GM21423 (cell line): ENCODE results near the gene ANKS4B.
"Not testable (repeated sequence)": the region's sequence is repeated elsewhere in the genome, so short reads cannot be mapped to it uniquely, and the experiment has no call there.

Experiments
- ATAC-seq: cut with Tn5 transposase; IDR thresholded peaks from one replicate; pipeline ENCODE4 v1.9.1; 2021; ENCODE audit warnings: mild to moderate bottlenecking, moderate library complexity; ENCODE audit not compliant: unreplicated experiment

Gene ANKS4B

GRCh38 chr16:21262779-21263639 is 29.5 kb downstream of the ANKS4B start:
- ATAC-seq: no peak

DNA sequence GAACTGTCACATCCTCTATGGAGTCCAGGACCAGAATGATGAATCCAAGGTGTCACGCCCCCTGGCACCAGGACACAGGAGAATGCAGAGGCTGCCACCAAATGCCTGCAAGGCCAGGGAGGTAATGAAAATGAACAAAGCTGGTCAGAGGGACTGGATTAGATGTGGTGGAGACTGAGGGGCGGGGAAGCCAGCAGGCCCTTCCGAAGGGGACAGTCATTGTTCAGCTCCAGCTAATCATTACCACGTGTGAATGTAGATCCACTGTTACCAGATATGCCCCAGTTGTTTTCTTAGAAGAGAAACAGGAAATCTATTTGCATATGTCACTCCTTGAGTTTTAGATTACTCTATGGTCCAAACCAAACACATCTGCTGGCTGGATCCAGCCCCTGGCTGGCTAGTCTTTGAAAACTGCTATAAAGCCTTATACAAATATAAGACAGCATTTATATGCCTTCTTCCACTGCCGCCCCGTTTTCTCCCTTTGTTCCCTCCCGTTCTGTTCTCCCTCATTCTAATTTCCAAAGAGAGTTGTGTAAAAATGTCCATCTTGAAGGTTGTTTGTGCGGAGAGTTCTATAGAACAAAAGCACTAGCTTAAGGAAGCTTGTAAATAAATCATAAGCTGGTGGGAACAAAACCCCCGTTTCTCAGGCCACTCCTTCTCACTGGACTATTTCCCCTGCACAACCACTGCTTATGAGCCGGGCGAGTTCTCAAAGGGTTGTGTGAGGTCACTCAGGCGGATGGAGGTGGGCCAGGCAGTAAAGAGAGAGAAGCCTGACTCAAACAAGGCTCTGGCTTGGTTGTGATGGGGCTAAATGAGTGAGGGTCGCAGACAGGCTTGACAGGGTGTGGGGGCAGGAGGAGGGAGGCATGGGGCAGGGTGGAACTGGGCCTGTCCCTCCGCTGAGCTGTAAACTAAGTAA is 30.4 kb downstream of the ANKS4B start:
- peak; percentile 83 for ATAC-seq

- ATAC-seq: no peak
Observed at GRCh38 chr16:21264571-21265036, 31.1 kb downstream of the ANKS4B start.

DNA sequence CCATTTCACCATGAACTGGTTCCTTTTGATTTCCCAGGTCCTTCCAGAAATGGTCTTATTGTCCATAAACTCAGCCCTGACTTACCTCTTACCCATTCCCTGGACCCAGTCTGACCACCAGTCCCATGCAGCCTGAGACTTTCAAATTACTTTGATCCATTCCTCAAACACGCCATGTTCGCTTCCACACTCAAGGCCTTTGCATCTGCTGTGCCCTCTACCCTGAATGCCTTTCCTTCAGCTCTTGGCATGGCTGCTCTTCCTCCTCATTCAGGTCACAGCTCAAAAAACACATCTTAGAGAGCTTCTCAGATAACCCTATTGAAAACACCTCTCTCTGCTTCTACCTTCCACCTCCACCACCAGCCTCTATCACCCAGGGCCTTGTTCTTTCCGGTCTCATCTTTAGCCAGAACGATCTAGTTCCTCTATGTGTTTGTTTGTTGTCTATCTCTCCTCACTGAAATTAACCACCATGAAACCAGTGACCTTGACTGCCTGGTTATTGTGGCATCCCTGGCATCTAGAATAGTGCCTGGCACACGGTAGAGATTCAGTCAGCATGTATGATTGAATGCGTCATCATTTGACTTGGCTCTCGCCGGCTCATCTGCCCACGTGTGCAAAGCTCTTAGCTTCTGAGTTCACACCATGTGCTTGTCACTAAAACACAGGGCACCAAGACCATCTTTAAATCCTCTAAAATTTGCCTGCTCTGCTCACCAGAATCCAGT is 31.8 kb downstream of the ANKS4B start:
- ATAC-seq: no peak

- no peak for ATAC-seq
Observed at GRCh38 chr16:21267298-21267697, 33.8 kb downstream of the ANKS4B start.

GRCh38 chr16:21268236-21268635 is 34.7 kb downstream of the ANKS4B start:
- no peak for ATAC-seq

GRCh38 chr16:21272253-21272652 is 38.8 kb downstream of the ANKS4B start:
- ATAC-seq: no peak

DNA sequence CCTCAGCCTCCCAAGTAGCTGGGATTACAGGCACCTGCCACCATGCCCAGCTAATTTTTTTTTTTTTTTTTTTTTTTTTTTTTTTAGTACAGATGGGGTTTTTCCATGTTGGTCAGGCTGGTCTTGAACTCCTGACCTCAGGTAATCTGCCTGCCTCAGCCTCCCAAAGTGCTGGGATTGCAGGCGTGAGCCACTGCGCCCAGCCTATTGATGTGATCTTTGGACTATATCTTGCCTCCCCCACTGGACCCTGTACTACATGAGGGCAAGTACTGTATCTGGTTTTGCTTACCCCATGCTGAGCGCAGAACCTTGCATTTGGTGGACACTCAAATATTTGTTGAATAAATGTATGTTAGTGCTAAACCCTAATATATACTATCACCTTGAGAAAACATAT is 39.3 kb downstream of the ANKS4B start:
- ATAC-seq: not testable (repeated sequence)

DNA sequence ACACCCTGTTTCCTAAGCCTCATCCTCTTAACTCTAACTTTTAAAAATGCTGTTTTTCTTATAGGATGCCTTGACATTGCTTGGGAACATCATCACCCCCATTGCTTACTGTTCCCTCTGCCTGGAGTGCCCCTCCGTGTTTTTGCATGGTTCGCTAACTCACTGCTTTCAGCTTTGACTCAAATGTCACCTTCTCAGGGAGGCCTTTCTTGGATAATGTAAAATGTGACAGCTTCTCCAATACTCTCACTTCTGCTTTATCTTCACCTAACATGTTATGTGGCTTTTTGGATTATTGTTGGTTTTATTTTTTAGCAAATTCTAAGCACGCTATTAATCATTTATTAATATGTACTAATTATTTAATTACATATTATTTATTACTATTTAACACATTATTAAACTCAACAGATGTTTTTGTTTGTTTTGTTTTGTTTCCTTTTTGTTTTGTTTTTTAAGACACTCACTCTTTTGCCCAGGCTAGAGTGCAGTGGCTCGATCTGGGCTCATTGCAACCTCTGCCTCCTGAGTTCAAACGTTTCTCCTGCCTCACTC is 40.8 kb downstream of the ANKS4B start:
- no peak for ATAC-seq

DNA sequence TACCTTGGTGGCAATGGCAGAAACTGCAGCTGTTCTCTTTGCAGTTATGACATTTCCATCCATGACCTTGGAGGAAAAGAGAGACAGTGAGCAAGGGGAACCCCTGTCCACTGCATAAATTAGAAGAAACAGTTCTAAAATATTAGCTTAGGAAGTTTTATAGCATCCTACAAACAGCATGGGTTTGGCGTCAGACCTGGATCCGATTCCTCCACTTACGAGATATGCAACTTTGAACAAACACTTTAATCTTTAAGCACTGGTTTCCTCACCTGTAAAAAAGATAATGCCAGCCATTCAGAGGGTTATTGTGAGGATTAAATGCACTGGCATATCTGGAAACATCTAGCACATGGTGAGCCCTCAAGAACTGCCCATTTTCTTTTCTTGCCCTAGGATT is 42.0 kb downstream of the ANKS4B start:
- no peak for ATAC-seq

- no peak for ATAC-seq
Observed at GRCh38 chr16:21276090-21276489, 42.6 kb downstream of the ANKS4B start.

DNA sequence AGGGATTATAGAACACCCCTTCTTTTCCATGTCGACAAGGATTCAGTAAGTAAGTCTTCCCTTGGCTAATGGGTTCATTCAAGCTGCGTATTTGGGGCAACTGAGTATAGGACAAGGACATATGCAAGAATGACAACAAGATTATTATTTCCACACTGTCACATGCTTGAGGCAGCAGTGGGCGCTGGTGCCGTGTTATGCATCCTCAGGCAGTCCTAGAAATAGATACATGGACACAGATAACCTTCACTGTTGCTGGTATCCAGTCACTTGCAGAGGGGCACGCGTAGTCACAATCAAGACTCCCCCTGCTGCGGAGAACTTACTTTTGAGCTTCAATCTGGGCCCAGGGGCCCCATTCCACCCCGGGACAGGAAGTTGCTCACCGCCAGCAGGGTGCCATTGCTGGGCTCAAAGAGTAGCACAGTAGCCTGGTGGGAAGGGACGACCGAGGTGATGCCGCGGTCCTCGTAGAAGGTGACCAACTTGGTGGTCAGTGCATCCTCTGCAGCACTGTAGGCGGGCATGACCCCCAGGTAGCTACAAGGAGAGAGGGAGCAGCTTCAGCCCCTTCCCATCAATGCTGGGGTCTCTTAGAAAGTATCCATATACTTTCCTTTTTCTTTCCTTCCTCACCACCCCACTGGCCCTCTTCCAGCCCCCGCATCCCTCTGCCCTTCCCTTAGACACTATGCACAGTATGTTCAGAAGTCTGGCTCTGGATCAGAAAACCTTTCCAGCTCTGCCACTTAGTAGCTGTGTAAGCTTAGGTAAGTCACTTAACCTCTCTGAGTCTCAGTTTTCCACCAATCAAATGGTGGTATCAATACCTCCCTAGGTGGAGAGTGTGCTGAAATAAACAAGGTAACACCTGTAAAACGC is 43.8 kb downstream of the ANKS4B start:
- ATAC-seq: no peak

DNA sequence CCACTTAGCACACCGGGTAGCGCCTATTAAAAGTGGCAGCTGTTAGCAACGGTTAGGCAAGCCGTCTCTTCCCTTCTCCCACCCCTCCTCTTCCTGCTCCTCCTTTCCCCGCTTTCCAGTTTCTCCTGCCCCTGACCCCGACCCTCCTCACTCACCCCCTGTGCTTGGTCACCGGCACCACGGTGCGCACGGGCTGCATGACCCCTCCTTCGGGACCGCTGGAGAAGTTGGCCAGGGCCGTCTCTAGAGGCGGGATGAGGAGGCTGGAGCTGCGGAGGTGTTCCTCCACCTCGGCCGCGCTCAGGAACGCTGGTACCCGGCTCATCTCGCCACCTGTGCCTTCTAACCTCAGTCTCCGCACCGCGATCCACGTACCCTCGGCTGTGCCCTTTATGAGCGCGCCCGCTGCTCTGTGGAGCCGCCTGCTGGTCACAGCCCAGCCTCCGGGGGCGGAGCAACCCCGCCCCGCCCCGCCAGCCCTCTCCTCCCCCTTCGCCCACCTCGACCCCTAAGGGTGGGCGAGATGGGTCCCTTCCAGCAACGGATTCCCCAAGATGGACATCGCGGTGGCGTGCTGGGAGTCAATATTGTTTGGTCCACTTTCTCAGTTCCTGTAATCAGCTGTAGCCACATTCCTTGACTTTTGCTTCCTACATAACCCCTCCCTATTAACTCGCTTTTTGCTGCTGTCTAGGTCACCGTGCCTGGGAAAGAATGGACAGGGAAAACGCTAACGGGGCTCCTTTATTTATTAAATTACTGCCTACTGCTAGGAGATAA is 44.6 kb downstream of the ANKS4B start, which contains the start of gene CRYM:
CRYM (minus strand) TSS at position 364 of the 780 bp plus-strand sequence; CDS start at position 325, 39 bp downstream.
- ATAC-seq: peak; percentile 64

DNA sequence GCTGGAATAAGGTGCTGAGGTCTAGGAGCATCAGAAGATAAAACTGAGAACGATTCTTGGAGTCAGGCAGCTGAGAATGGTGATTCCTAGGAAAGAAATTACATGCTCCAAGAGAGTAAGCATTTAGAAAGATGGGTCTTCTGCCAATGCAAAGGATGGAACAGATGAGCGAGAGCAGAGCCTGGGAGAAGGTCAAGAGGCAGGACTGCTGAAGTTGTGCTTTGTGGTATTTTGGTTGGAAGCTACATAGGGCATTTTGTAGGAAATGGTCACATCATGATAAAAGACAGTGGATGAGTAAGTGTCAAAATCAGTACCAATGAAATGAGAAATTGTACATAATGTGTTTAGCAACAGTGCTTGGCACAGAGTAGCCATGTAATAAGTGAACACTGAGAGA is 46.0 kb downstream of the ANKS4B start:
- ATAC-seq: no peak

DNA sequence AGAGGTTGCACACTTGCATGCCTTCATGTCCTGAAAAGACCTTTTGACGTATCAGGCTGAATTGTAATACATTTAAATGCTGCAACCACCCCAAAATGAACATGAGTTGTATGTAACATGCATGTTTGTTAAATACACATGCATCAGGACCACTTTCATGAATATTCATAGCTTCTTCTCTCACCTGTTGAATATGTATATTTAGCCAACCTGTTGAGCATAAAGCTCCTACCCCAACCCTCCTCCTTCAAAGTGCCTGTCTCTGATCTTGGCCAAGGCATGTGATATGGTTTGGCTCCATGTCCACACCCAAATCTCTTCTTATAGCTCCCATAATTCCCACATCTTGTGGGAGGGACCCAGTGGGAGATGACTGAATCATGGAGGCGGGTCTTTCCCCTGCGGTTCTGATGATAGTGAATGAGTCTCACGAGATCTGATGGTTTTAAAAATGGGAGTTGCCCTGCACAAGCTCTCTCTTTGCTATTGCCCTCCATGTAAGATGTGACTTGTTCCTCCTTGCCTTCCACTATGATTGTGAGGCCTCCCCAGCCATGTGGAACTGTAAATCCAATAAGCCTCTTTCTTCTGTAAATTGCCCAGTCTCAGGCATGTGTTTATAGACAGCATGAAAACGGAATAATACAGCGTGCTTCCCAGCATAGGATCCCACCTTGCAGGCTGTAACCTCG is 48.3 kb downstream of the ANKS4B start:
- no peak for ATAC-seq

- no peak for ATAC-seq
Observed at GRCh38 chr16:21283521-21284289, 50.2 kb downstream of the ANKS4B start.

GRCh38 chr16:21284414-21284813 is 50.9 kb downstream of the ANKS4B start:
- no peak for ATAC-seq
